Keratinocyte (primary cell): ENCODE measurements around the gene RYR2. TPM values are rescaled to one million over a fixed set of nuclear protein-coding genes. Genes with fewer than 3 reads are reported as not detected.

ENCODE experiments used
- DNase-seq: peaks from one replicate; pipeline ENCODE4 v3.0.0-alpha.2; 2011; ENCODE audit warnings: low read depth, missing footprints, low spot score
- FAIRE-seq: peaks from 2 replicates; lab custom pipeline; 2011; peaks lifted over from hg19 to GRCh38; lab: Jason Lieb, UNC
- H2AFZ ChIP-seq: 2 replicates; pipeline ENCODE4 v1.6.0; 2012; ENCODE audit warnings: low read length, control low read depth, inconsistent platforms; ENCODE audit not compliant: control insufficient read depth
- H3K27ac ChIP-seq: 2 replicates; pipeline ENCODE4 v1.5.1; 2011; ENCODE audit warnings: low read length; ENCODE audit not compliant: control insufficient read depth, insufficient read depth
- H3K27me3 ChIP-seq: 3 replicates; pipeline ENCODE4 v1.6.0; 2011; ENCODE audit warnings: low read length; ENCODE audit not compliant: control insufficient read depth, insufficient read depth; ENCODE audit errors: extremely low read depth
- H3K36me3 ChIP-seq, 2 experiments: 2 replicates in 1 of 2; 3 replicates in 1 of 2; pipeline ENCODE4 v1.5.1; 2011; ENCODE audit warnings: low read length in 2 of 2, mild to moderate bottlenecking in 1 of 2; ENCODE audit not compliant: control insufficient read depth in 2 of 2, insufficient read depth in 2 of 2; ENCODE audit errors: extremely low read depth in 1 of 2
- H3K4me1 ChIP-seq: 3 replicates; pipeline ENCODE4 v1.5.1; 2011; ENCODE audit warnings: low read length; ENCODE audit not compliant: control insufficient read depth, insufficient read depth; ENCODE audit errors: extremely low read depth
- H3K4me2 ChIP-seq: 3 replicates; pipeline ENCODE4 v1.6.0; 2011; ENCODE audit warnings: low read depth, low read length; ENCODE audit not compliant: control insufficient read depth, insufficient read depth; ENCODE audit errors: extremely low read depth
- H3K4me3 ChIP-seq, 3 experiments: fragments of 200-600 bp in 1 of 3; sonication (generic) in 1 of 3; 2 replicates in 2 of 3; 3 replicates in 1 of 3; pipeline ENCODE4 v1.5.1; 2011 to 2016; ENCODE audit warnings: low read length in 3 of 3, mild to moderate bottlenecking in 3 of 3, control low read depth in 2 of 3, inconsistent platforms in 1 of 3, low read depth in 1 of 3, mixed read lengths in 1 of 3, mixed run types in 1 of 3, moderate library complexity in 1 of 3; ENCODE audit not compliant: control insufficient read depth in 2 of 3, insufficient read depth in 2 of 3; ENCODE audit errors: extremely low read depth in 1 of 3
- H3K79me2 ChIP-seq: 2 replicates; pipeline ENCODE4 v1.6.0; 2012; ENCODE audit warnings: low read length; ENCODE audit not compliant: control insufficient read depth, insufficient read depth
- H3K9ac ChIP-seq: 3 replicates; pipeline ENCODE4 v1.6.0; 2011; ENCODE audit warnings: low read length; ENCODE audit not compliant: control insufficient read depth, insufficient read depth; ENCODE audit errors: extremely low read depth
- H3K9me1 ChIP-seq: 3 replicates; pipeline ENCODE4 v1.6.0; 2011; ENCODE audit warnings: low read length; ENCODE audit not compliant: control insufficient read depth, insufficient read depth; ENCODE audit errors: extremely low read depth
- H3K9me3 ChIP-seq: 2 replicates; pipeline ENCODE4 v1.5.1; 2012; ENCODE audit warnings: low read depth, low read length; ENCODE audit not compliant: control insufficient read depth
- H4K20me1 ChIP-seq: 3 replicates; pipeline ENCODE4 v1.6.0; 2011; ENCODE audit warnings: low read length; ENCODE audit not compliant: control insufficient read depth, insufficient read depth; ENCODE audit errors: extremely low read depth
- CTCF ChIP-seq, 3 experiments: IDR thresholded peaks in 1 of 3; conservative IDR thresholded peaks in 1 of 3; optimal IDR thresholded peaks in 1 of 3; 2 replicates in 2 of 3; 3 replicates in 1 of 3; pipeline versions ENCODE3 to v1.5.1; 2011; ENCODE audit warnings: low read length in 3 of 3, mild to moderate bottlenecking in 3 of 3, moderate library complexity in 2 of 3, control low read depth in 1 of 3, inconsistent platforms in 1 of 3; ENCODE audit not compliant: insufficient read depth in 2 of 3; ENCODE audit errors: extremely low read depth in 1 of 3
- EZH2 ChIP-seq: IDR thresholded peaks from one replicate; pipeline ENCODE4 v1.6.1; 2012; ENCODE audit warnings: inconsistent platforms, mild to moderate bottlenecking, low read length, moderate library complexity
- dilution Hi-C: fragments of 300-500 bp; cut with MboI; formaldehyde crosslinking; loops from one replicate; pipeline ENCODE4 v1.7.0; 2020; ENCODE audit warnings: low sequenced_read_pairs; ENCODE audit not compliant: extremely low pct_ligation_motif_present
- polyA plus RNA-seq, 5 experiments: library from polyadenylated mRNA; depleted of rRNA in 3 of 5; stranded (reverse) in 3 of 5; stranded (forward) in 1 of 5; unstranded in 1 of 5; fragments of >200 nt; gene quantifications; 1 replicate in 1 of 5; 2 replicates in 3 of 5; 3 replicates in 1 of 5; pipeline versions ENCODE4 v1.2.1 to v1.2.3, GENCODE V29; 2011 to 2012; ENCODE audit warnings: missing spikeins in 2 of 5, low read depth in 1 of 5, low replicate concordance in 1 of 5

Gene RYR2
- polyA plus RNA-seq, 1 donor (not counting 4 experiments of a cell fraction or from before 2014, with no cell fraction given) = 0.05 TPM

- no peak overlapping the region for H3K4me3 ChIP-seq
- H4K20me1 ChIP-seq = no peaks in the 10 kb centered on the region
- no peak for DNase-seq
- no peaks in the 10 kb centered on the region for H3K9me3 ChIP-seq
- no peak overlapping the region for H2AFZ ChIP-seq
- H3K4me1 ChIP-seq = no peaks in the 10 kb centered on the region
- no peak for FAIRE-seq
- H3K79me2 ChIP-seq = no peaks in the 10 kb centered on the region
- H3K4me2 ChIP-seq = no peak overlapping the region
- TF ChIP-seq EZH2 (no peak), CTCF (optimal IDR thresholded peaks at IDR 0.05 in 1 of 3, IDR thresholded peaks at IDR 0.05 in 1 of 3, conservative IDR thresholded peaks at IDR 0.05 in 1 of 3; ENCODE audit: extremely low read depth in 1 of 3, insufficient read depth in 2 of 3, low read length in 3 of 3) (no peak)
- dilution Hi-C loops = no loop called here
- H3K36me3 ChIP-seq = no peaks in the 10 kb centered on the region
- no peaks in the 10 kb centered on the region for H3K9me1 ChIP-seq
- H3K9ac ChIP-seq = no peak overlapping the region
- no peaks in the 10 kb centered on the region for H3K27me3 ChIP-seq
- H3K27ac ChIP-seq = no peak overlapping the region
Measured at GRCh38 chr1:237763751-237764150, 721.8 kb downstream of the RYR2 start.

- no peak for DNase-seq
- no peaks in the 10 kb centered on the region for H3K9me3 ChIP-seq
- no peak overlapping the region for H3K27ac ChIP-seq
- H3K27me3 ChIP-seq = no peaks in the 10 kb centered on the region
- dilution Hi-C loops = no loop called here
- H3K9me1 ChIP-seq = no peaks in the 10 kb centered on the region
- no peak for FAIRE-seq
- H2AFZ ChIP-seq = no peak overlapping the region
- TF ChIP-seq EZH2 (no peak), CTCF (optimal IDR thresholded peaks at IDR 0.05 in 1 of 3, IDR thresholded peaks at IDR 0.05 in 1 of 3, conservative IDR thresholded peaks at IDR 0.05 in 1 of 3; ENCODE audit: extremely low read depth in 1 of 3, insufficient read depth in 2 of 3, low read length in 3 of 3) (no peak)
- H3K4me1 ChIP-seq = no peaks in the 10 kb centered on the region
- no peak overlapping the region for H3K4me2 ChIP-seq
- no peak overlapping the region for H3K9ac ChIP-seq
- H3K79me2 ChIP-seq = no peaks in the 10 kb centered on the region
- no peaks in the 10 kb centered on the region for H3K36me3 ChIP-seq
- H3K4me3 ChIP-seq = no peak overlapping the region
- H4K20me1 ChIP-seq = no peaks in the 10 kb centered on the region
Measured at GRCh38 chr1:237769916-237770315, 727.9 kb downstream of the RYR2 start.
